RPMI7951 (cell line): ENCODE measurements around the gene B3GAT1. TPM values are rescaled to one million over a fixed set of nuclear protein-coding genes. Genes with fewer than 3 reads are reported as not detected.

Experiments
- DNase-seq: peaks from one replicate; pipeline ENCODE4 v3.0.0-alpha.2; 2012; ENCODE audit warnings: low read depth
- total RNA-seq: library from RNA; depleted of rRNA; stranded (reverse); fragments of >200 nt; shearing (Covaris generic); gene quantifications from 2 replicates; pipeline ENCODE4 v1.2.3, GENCODE V29; 2014

Gene B3GAT1
- total RNA-seq, 1 experiment from 2014 or later = not detected

- DNase-seq = no peak
Observed at GRCh38 chr11:134441706-134442105, 29.7 kb upstream of the B3GAT1 start.

GRCh38 chr11:134441281-134441680, 29.2 kb upstream of the B3GAT1 start:
- DNase-seq = no peak

GRCh38 chr11:134440851-134441250, 28.8 kb upstream of the B3GAT1 start:
- DNase-seq = no peak

GRCh38 chr11:134438542-134439537, 26.8 kb upstream of the B3GAT1 start:
- DNase-seq = no peak

- DNase-seq = no peak
Observed at GRCh38 chr11:134437821-134438220, 25.8 kb upstream of the B3GAT1 start.

GRCh38 chr11:134436781-134437180, 24.7 kb upstream of the B3GAT1 start:
- DNase-seq = no peak

- DNase-seq = no peak
Observed at GRCh38 chr11:134433806-134434205, 21.8 kb upstream of the B3GAT1 start.

GRCh38 chr11:134433251-134433650, 21.2 kb upstream of the B3GAT1 start:
- DNase-seq = no peak

- no peak for DNase-seq
Observed at GRCh38 chr11:134432776-134433175, 20.7 kb upstream of the B3GAT1 start.

- no peak for DNase-seq
Observed at GRCh38 chr11:134429106-134429505, 17.1 kb upstream of the B3GAT1 start.

- no peak for DNase-seq
Observed at GRCh38 chr11:134425816-134426536, 13.9 kb upstream of the B3GAT1 start.

- no peak for DNase-seq
Observed at GRCh38 chr11:134425413-134425812, 13.4 kb upstream of the B3GAT1 start.

GRCh38 chr11:134423106-134423505, 11.1 kb upstream of the B3GAT1 start:
- no peak for DNase-seq

GRCh38 chr11:134417871-134418840, 6.1 kb upstream of the B3GAT1 start:
- DNase-seq = peak; percentile 10

- DNase-seq = no peak
Observed at GRCh38 chr11:134416726-134417125, 4.7 kb upstream of the B3GAT1 start.

- DNase-seq = no peak
Observed at GRCh38 chr11:134414766-134415765, 3.0 kb upstream of the B3GAT1 start.

- DNase-seq = no peak
Observed at GRCh38 chr11:134413826-134414731, 2.0 kb upstream of the B3GAT1 start.

- DNase-seq = no peak
Observed at GRCh38 chr11:134413043-134413825, 1.2 kb upstream of the B3GAT1 start.
